Measurements from ENCODE around the gene HES7.

The HES7 gene

GRCh38 chr17:8155231-8155995 lies 31.5 kb upstream of the HES7 start:
- no peak for DNase-seq

DNA sequence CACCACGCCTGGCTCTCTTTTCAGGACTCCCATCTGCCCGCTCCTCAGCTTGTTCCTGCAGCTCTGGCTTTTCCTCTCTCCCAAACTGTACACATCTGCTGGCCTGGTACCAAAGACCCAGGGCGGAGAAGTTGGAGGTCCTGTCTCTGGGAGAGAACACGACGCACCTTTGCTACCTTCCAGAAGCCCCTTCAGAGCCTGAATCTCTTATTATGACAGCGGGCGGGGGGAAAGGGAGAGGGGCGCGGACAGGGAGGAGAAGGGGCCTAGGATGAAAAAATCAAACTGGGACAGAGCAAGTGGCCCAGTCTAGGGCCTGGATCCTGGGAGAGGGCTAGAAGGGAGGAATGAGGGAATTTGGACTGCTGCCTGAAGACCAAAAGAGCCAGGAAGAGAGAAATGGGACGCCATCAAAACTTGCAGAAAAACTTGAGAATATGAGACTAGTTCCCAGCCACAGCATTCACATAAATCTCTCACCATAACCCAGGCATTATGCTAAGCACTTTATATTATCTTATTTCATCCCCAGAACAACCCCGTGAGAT lies 30.8 kb upstream of the HES7 start:
- no peak for DNase-seq

DNA sequence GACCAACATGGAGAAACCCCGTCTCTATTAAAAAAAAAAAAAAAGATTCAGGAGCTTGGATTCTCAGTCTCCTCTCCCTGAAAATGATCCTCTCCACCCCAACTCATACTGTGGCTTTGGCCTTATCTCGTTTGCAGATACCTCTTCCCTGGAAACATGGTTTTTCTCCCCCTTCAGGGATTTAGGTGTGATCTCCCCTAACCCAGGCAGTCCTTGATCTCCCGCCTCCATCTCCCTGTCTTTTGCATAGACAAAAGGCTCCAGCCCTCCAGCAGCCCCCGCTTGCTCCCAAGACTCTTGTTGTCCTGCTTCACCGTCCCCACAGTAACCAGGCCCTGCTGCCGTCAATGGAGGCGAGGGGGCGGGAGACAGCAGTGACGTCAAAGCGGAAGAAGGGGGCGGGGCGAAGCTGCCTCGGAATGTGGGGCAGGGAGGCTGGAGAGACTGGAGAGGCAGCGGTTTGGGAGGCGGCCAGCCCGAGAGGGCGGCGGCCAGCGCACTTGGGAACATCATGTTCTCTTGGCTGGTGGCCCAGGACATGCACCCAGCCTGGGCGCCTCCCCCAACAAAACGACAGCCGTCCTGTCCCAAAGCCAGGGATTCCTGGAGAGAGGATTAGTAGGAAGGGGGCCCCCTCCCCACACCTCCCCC lies 30.2 kb upstream of the HES7 start:
- DNase-seq: peak; percentile 42

GRCh38 chr17:8153525-8153956 lies 29.6 kb upstream of the HES7 start:
- no peak for DNase-seq

DNA sequence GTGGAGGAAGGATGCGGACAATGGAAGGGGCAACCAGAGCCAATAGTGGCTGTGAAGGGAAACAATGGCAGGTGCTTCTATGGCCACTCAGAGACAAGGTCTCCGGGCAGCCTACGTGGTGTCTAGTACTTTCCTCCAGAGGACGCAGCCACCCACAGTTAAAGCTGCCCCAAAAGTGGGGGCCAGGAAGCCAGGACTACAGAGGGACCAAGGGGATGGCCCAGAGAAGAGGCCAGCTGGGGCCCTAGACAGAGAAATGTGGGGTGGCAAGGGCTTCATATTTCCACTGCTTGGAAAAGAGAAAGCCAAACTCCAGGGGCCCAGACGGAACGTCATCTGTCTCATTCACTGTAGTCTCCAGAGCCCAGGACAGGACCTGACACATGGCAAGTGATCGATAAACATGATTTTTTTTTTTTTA lies 29.1 kb upstream of the HES7 start:
- no peak for DNase-seq

- DNase-seq: no peak
Measured at GRCh38 chr17:8152112-8152775, 28.3 kb upstream of the HES7 start, which contains the start of gene PER1. Gene PER1 (minus strand): TSS chr17:8152404. CDS start chr17:8150706, 1,698 bp downstream.

GRCh38 chr17:8151641-8152111 lies 27.8 kb upstream of the HES7 start:
- no peak for DNase-seq

DNA sequence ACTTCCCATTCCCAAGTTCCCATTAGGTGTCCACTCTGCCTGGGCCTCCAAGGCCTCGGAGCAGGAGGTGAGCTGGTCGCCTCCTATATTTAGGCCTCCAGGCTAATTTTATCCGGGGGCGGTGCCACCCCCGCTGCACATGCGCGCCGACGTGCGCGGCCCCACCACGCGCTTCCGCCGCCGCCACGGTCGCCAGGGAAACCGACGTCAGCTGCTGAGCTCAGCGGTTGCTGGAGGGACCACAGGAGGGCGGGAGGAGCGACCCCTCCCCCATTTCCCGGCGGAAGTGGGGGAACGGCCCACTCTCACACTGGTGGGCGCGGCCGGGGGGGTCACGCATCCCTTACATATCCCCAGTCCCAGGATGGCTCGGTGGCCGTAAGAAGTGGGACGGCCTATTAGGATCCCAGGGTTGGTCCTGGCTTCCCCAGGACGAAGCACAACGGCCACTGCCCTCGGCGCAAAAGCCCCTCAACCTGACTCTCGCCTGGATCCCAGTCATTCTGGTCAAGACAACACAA lies 27.3 kb upstream of the HES7 start:
- no peak for DNase-seq

DNA sequence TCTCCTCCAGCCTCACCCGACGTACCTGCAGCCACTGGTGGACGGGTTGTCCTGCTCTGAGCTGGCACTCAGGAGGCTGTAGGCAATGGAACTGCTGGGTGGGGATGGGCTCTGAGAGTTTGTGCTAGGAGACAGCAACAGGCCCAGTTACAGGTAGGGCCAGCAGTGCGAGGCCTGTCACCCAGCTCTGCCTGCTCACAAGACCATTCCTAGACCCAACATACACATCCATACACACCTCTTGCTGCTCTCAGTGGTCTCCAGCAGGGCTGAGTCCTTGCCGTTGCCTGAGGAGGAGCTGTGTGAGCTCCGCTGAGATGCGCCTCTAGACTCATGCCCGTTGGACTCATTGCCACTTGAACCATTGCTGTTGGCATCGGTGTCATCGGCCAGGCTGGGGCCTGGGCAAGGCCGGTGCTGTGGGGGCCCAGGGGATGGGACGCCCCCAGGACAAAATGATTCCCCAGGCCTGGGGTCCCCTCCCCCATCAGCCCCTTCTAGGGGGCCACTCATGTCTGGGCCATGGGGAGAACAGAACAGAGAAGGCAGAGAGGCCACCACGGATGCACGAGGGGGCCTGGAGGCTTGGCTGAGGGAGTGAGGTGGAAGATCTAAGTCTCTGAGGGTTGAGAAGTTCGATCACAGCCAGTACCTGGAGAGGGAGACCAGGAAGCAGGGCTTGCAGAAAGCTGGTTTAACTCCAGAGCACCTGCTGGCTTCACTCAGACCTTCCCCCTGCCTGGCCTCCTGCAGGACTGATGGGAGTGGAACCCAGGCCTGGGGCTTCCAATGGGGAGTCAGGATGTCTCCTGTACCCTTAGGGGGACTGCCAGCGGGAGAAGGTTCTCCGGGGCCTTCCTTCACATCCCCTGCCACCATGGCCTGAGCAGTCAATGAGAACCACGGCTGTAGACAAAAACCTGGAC lies 26.6 kb upstream of the HES7 start:
- no peak for DNase-seq

- DNase-seq: no peak
Measured at GRCh38 chr17:8149419-8150193, 25.7 kb upstream of the HES7 start.

DNA sequence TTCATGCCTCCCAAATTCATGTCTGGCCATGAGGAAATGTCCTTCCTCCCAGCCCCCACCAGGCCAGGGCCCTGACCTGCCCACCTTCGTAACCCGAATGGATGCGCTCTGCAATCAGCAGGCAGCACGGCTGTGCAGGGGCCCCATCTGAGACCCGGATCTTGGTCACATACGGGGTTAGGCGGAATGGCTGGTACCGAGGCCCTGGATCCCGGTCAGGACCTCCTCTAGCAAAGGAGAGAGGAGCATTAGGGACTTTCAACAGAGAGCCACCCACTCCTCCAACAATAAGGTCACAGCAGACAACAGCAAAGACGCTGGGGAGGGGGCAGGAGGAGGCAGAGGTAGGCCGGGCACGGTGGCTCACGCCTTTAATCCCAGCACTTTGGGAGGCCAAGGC lies 24.7 kb upstream of the HES7 start:
- no peak for DNase-seq

- DNase-seq: no peak
Measured at GRCh38 chr17:8147805-8148404, 24.0 kb upstream of the HES7 start.

GRCh38 chr17:8147141-8147804 lies 23.4 kb upstream of the HES7 start:
- no peak for DNase-seq

DNA sequence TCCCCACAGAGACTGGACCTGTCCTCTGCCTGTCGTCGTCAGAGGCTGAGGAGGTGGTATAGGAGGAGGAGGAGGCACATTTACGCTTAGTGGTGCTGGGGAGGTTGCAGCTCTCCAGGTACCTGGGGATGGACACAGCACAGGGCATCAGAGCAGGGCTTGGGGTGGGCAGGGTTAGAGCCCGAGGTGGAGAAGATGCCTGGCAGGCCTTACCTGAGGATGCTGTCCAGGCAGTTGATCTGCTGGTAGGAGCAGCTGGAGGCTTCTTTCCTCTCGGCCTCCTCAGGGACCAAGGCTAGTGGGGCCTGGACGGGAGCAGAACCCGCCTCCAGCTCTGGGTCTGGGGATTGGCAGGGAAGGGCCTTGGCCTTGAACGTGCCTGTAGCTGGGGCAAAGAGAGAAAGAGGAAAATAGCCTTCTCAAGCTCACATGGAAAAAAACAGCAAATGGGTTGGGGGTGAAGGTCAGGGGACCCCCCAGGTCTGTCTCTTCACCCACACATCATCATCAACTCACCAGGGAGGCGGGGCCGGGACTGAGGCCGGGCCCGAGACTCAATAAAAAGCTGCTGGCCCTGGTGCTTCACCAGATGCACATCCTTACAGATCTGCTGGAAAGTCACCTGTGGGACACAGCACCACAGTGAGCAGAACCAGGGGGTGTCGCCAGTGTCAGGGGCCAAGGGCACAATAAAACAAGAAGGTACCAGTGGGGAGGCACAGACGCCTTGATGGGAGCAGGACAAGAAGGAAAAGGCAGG lies 22.7 kb upstream of the HES7 start:
- no peak for DNase-seq

DNA sequence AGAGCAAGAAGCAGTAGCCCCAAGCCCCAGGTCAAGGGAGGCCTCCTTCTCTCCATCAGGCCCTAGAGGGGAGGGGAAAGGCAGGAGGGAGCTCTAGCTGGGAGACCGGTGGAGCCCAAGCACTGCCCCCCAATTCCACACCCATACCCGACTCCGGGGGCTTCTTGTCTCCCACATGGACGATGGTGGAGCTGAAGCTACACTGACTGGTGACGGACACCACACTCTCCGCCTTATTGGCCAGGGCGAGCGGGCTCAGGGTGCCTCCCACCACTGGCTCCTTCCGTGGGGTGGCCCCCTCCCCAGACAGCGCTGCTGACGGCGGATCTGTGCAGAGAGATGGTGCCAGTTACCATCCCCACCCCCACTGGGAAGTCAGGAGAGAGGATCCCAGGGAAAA lies 21.9 kb upstream of the HES7 start:
- DNase-seq: no peak

DNA sequence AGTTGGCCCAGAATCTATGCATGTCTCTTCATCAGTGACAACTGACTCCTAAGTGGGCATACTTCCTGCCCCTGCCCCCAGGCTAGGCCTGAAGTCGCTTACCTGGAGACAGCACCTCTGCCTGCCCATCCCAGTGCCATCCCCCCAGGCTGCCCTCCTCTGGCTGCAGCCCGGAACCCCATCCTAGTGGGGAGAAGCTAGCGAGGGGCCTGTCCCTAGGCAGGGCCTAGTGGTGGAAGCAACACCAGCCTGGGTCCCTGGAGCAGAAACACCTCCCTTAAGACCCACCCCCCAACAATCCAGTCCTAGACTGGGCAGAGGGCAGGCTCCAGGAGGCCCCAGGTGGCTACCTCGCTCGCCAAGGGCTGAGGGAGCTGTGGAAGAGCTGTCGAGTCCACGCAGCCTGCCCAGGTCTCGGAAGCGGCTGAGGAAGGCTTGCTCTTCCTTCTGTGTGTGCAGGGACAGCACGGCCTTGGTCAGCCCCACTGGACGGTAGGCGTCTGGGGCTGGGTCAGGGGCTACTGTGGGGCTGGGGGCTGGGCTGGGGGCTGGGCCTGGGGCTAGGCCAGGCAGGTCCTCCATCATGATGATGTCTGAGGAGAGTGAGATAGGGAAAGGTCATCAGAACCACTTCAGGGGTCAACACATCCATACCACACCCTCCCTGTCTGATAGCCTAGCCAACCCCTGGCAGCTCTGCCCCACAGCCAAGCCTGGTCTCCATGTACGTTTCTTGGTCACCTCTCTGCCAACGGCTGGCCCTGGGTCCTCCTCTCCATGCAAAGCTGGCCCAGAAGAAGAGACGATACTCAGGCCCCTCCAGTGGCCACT lies 20.7 kb upstream of the HES7 start:
- no peak for DNase-seq

DNA sequence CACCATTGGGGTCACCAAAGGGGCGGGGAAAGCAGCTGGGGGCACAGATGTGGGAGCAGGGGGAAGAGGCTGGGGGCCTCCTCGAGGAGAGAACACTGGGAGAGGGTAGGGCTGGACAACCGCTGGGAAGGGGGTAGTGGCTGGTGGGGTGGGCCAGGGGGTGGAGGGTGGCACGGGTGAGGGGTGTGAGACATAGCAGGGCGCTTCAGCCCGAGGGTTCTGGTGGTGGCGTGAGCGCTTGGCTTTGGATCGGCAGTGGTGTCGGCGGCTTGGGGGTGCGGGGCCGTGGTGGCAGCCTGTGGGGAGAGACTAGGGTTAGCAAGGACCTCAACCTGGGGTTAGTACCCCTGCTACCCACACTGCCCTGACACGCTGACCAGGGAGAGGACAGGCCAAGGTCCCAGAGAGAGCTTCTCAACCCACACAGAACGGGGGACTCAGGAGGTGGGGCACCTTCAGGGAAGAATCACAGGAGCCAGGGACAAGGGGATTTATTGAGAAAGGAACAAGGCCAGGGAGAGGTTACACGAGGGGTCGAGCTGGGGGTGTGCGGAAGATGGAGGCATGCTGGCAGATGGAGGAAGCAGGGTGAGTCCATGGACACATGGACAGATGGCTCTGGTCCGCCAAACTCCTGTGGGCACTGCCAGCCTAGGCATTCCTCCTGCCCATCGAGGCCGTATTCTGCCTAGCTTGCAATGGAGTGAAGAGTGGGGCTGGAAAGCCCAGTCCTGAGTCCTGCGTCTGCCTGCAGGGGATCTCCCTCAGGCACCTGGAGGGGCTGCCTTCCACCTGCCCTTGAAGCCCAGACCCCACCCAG lies 19.9 kb upstream of the HES7 start:
- no peak for DNase-seq

Measured in NCI-H524 treated with DMSO at 0.1 percent for 48 hours (cell line).